WTC11 (cell line): ENCODE results near the gene ZNF629. TPM values are rescaled to one million over a fixed set of nuclear protein-coding genes. Genes with fewer than 3 reads are reported as not detected.

Experiments used
- ATAC-seq: fragments of 200-7000 bp; cut with Tn5 transposase; 2 replicates; pipeline ENCODE4 v1.10.0; 2021; ENCODE audit warnings: mild to moderate bottlenecking, moderate library complexity
- CTCF ChIA-PET: fragments of 300-600 bp; sonication (Branson Sonifier 250); formaldehyde crosslinking; loops from one replicate; lab custom pipeline; 2021; ENCODE audit warnings: antibody characterized with exemption; lab: Charles Lee
- POLR2A ChIA-PET: fragments of 350-600 bp; sonication (Branson Sonifier 250); formaldehyde crosslinking; loops from one replicate; lab custom pipeline; 2021; ENCODE audit warnings: antibody characterized with exemption; lab: Charles Lee
- DNase-seq: peaks from one replicate; pipeline ENCODE4 v3.0.0; 2021; ENCODE audit warnings: low spot score
- H3K27ac Mint-ChIP-seq: 2 replicates; pipeline ENCODE4 v1.8.0; 2021; ENCODE audit warnings: mixed read lengths
- H3K27me3 Mint-ChIP-seq: 2 replicates; pipeline ENCODE4 v1.8.0; 2021; ENCODE audit warnings: low read depth, mild to moderate bottlenecking, moderate library complexity, mixed read lengths
- H3K36me3 Mint-ChIP-seq: 2 replicates; pipeline ENCODE4 v1.8.0; 2021; ENCODE audit warnings: mixed read lengths
- H3K4me1 Mint-ChIP-seq: 2 replicates; pipeline ENCODE4 v1.8.0; 2022; ENCODE audit warnings: mixed read lengths
- H3K4me3 Mint-ChIP-seq: 2 replicates; pipeline ENCODE4 v1.8.0; 2021; ENCODE audit warnings: mild to moderate bottlenecking, moderate library complexity, mixed read lengths
- H3K9me3 Mint-ChIP-seq: 2 replicates; pipeline ENCODE4 v1.8.0; 2021; ENCODE audit warnings: mixed read lengths
- ELF4 ChIP-seq: sonication (generic); formaldehyde crosslinking; IDR thresholded peaks from 2 replicates; pipeline ENCODE4 v1.8.1; 2022; ENCODE audit warnings: low read depth, mild to moderate bottlenecking, moderate library complexity, missing genetic modification reagents
- ETV6 ChIP-seq: sonication (generic); formaldehyde crosslinking; IDR thresholded peaks from 2 replicates; pipeline ENCODE4 v1.8.1; 2022; ENCODE audit warnings: mild to moderate bottlenecking, missing genetic modification reagents
- FOXK1 ChIP-seq: sonication (generic); formaldehyde crosslinking; IDR thresholded peaks from 2 replicates; pipeline ENCODE4 v1.8.0; 2022; ENCODE audit warnings: mild to moderate bottlenecking, moderate library complexity, missing genetic modification reagents
- HMGA2 ChIP-seq: fragments of 250-450 bp; sonication (Bioruptor Pico); IDR thresholded peaks from 2 replicates; pipeline ENCODE4 v1.4.0; 2021; ENCODE audit warnings: mild to moderate bottlenecking, moderate library complexity
- IRF2 ChIP-seq: sonication (generic); formaldehyde crosslinking; IDR thresholded peaks from 2 replicates; pipeline ENCODE4 v1.8.0; 2022; ENCODE audit warnings: low read depth, missing genetic modification reagents, borderline replicate concordance
- JAZF1 ChIP-seq: fragments of 250-450 bp; sonication (Bioruptor Pico); IDR thresholded peaks from 2 replicates; pipeline ENCODE4 v1.9.0; 2021; ENCODE audit warnings: moderate library complexity, mild to moderate bottlenecking, inconsistent platforms
- MXD4 ChIP-seq: fragments of 250-450 bp; sonication (Bioruptor Pico); IDR thresholded peaks from 2 replicates; pipeline ENCODE4 v1.8.0; 2021; ENCODE audit warnings: mild to moderate bottlenecking, moderate library complexity, borderline replicate concordance
- NFATC4 ChIP-seq: fragments of 250-450 bp; sonication (Bioruptor Pico); IDR thresholded peaks from 2 replicates; pipeline ENCODE4 v1.9.0; 2021; ENCODE audit warnings: mild to moderate bottlenecking
- NR1H2 ChIP-seq: sonication (generic); formaldehyde crosslinking; IDR thresholded peaks from 2 replicates; pipeline ENCODE4 v1.9.0; 2021; ENCODE audit warnings: mild to moderate bottlenecking, moderate library complexity, missing genetic modification reagents
- OVOL2 ChIP-seq: fragments of 250-450 bp; sonication (Bioruptor Pico); IDR thresholded peaks from 2 replicates; pipeline ENCODE4 v1.9.0; 2021; ENCODE audit warnings: mild to moderate bottlenecking, borderline replicate concordance
- RELA ChIP-seq: sonication (generic); formaldehyde crosslinking; IDR thresholded peaks from 2 replicates; pipeline ENCODE4 v1.8.1; 2022; ENCODE audit warnings: missing genetic modification reagents, mild to moderate bottlenecking, borderline replicate concordance
- SMAD3 ChIP-seq: sonication (generic); formaldehyde crosslinking; IDR thresholded peaks from 2 replicates; pipeline ENCODE4 v1.8.0; 2022; ENCODE audit warnings: missing genetic modification reagents, mild to moderate bottlenecking, borderline replicate concordance
- SOX15 ChIP-seq: fragments of 250-450 bp; sonication (Bioruptor Pico); IDR thresholded peaks from 2 replicates; pipeline ENCODE4 v1.9.0; 2021; ENCODE audit warnings: mild to moderate bottlenecking
- ZBTB21 ChIP-seq: sonication (generic); formaldehyde crosslinking; IDR thresholded peaks from 2 replicates; pipeline ENCODE4 v1.8.1; 2023; ENCODE audit warnings: mild to moderate bottlenecking, missing genetic modification reagents, borderline replicate concordance
- ZNF219 ChIP-seq: sonication (generic); formaldehyde crosslinking; IDR thresholded peaks from 2 replicates; pipeline ENCODE4 v1.8.0; 2023; ENCODE audit warnings: missing genetic modification reagents, mild to moderate bottlenecking, borderline replicate concordance
- ZNF317 ChIP-seq: sonication (generic); formaldehyde crosslinking; IDR thresholded peaks from 2 replicates; pipeline ENCODE4 v1.8.1; 2023; ENCODE audit warnings: low read depth, mild to moderate bottlenecking, moderate library complexity, missing genetic modification reagents, borderline replicate concordance
- ZNF416 ChIP-seq: fragments of 250-450 bp; sonication (Bioruptor Pico); IDR thresholded peaks from 2 replicates; pipeline ENCODE4 v1.9.0; 2021; ENCODE audit warnings: mild to moderate bottlenecking, inconsistent platforms
- ZNF423 ChIP-seq: fragments of 250-450 bp; sonication (Bioruptor Pico); IDR thresholded peaks from 2 replicates; pipeline ENCODE4 v2.1.2; 2022; ENCODE audit warnings: mild to moderate bottlenecking, moderate library complexity
- total RNA-seq: library from RNA; stranded (reverse); gene quantifications from 3 replicates; pipeline ENCODE4 v1.2.3, GENCODE V29; 2021
- TF ChIP-seq, protein P1 (sequence below): fragments of 250-450 bp; sonication (Bioruptor Pico); IDR thresholded peaks from 2 replicates; pipeline ENCODE4 v1.9.0; 2021; ENCODE audit warnings: mild to moderate bottlenecking, borderline replicate concordance
- TF ChIP-seq, protein P2 (sequence below): fragments of 250-450 bp; sonication (Bioruptor Pico); conservative IDR thresholded peaks from 2 replicates; pipeline ENCODE4 v1.9.0; 2021; ENCODE audit warnings: mild to moderate bottlenecking
- TF ChIP-seq, protein P3 (sequence below): sonication (generic); formaldehyde crosslinking; IDR thresholded peaks from 2 replicates; pipeline ENCODE4 v1.8.1; 2023; ENCODE audit warnings: mild to moderate bottlenecking, moderate library complexity, missing genetic modification reagents
- TF ChIP-seq, protein P4 (sequence below): fragments of 250-450 bp; sonication (Bioruptor Pico); IDR thresholded peaks from 2 replicates; pipeline ENCODE4 v1.9.0; 2021; ENCODE audit warnings: mild to moderate bottlenecking

ZNF629 gene
- total RNA-seq, 1 experiment from 2014 or later = 20.0 TPM

DNA sequence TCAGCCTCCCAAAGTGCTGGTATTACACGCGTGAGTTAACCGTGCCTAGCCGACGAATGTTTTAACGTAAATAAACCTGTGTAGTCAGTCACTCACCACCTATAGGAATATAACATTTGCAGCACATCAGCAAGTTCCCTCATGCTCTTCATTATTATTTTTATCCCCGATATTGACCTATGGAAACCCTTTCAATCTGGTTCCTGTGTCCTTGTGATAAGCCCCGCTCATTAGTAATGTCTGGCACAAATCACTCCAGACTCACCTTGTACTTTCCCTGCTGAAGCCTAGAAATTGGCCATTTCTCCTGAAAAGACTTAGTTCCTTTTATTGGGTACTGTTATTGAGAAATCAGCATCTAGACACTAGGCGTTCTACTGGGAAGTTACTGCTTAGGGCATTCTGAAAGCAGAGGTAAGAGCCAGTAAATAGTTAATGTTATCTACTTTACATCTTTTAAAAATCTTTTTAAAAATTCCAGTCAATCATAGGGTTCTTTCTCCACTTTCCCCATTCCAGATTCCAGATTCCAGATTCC, 40.3 kb downstream of the ZNF629 start:
- Mint-ChIP-seq H3K27ac (no peak overlapping the region), H3K36me3 (peaks cover 27% of the 10 kb centered on the region), H3K27me3 (no peaks in the 10 kb centered on the region), H3K9me3 (no peaks in the 10 kb centered on the region), H3K4me3 (no peak overlapping the region), H3K4me1 (peaks cover 7% of the 10 kb centered on the region)
- ATAC-seq (no peak), DNase-seq (no peak)
- no peak for TF ChIP-seq OVOL2 (CRISPR knock-in tag)
- no peak for TF ChIP-seq ELF4
- no peak for TF ChIP-seq SMAD3 (CRISPR knock-in tag)
- no peak for TF ChIP-seq ZNF416 (CRISPR knock-in tag)
- TF ChIP-seq, protein P1, sequence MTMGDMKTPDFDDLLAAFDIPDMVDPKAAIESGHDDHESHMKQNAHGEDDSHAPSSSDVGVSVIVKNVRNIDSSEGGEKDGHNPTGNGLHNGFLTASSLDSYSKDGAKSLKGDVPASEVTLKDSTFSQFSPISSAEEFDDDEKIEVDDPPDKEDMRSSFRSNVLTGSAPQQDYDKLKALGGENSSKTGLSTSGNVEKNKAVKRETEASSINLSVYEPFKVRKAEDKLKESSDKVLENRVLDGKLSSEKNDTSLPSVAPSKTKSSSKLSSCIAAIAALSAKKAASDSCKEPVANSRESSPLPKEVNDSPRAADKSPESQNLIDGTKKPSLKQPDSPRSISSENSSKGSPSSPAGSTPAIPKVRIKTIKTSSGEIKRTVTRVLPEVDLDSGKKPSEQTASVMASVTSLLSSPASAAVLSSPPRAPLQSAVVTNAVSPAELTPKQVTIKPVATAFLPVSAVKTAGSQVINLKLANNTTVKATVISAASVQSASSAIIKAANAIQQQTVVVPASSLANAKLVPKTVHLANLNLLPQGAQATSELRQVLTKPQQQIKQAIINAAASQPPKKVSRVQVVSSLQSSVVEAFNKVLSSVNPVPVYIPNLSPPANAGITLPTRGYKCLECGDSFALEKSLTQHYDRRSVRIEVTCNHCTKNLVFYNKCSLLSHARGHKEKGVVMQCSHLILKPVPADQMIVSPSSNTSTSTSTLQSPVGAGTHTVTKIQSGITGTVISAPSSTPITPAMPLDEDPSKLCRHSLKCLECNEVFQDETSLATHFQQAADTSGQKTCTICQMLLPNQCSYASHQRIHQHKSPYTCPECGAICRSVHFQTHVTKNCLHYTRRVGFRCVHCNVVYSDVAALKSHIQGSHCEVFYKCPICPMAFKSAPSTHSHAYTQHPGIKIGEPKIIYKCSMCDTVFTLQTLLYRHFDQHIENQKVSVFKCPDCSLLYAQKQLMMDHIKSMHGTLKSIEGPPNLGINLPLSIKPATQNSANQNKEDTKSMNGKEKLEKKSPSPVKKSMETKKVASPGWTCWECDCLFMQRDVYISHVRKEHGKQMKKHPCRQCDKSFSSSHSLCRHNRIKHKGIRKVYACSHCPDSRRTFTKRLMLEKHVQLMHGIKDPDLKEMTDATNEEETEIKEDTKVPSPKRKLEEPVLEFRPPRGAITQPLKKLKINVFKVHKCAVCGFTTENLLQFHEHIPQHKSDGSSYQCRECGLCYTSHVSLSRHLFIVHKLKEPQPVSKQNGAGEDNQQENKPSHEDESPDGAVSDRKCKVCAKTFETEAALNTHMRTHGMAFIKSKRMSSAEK (CRISPR knock-in tag) = no peak
- TF ChIP-seq, protein P2, sequence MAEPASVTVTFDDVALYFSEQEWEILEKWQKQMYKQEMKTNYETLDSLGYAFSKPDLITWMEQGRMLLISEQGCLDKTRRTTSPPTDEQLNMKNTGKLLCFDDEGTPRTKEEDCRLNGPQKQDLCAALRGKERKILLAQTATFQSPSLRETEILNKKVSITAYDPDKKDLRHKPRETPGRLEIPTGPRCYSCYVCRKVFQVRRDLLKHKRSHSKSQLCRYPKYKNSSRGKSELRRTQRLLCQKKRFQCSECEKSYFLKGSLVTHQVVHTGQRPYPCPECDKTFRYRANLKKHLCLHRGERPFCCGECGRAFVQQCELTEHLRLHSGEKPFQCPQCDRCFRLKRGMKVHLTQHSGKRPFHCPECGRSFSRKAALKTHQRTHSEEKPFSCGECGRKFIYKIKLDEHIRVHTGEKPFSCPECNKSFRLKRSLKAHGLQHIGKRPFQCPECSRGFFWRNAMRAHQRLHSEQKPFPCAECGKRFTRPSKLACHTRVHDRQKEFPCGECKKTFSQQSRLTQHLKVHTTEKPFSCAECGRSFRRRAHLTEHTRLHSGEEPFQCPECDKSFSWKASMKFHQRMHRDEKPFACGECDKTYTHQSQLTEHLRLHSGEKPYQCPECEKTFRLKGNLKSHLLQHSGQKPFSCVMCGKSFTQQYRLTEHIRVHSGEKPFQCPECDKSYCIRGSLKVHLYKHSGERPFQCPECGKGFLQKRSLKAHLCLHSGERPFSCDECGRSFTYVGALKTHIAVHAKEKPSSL (CRISPR knock-in tag) = no peak
- no peak for TF ChIP-seq ZBTB21 (CRISPR knock-in tag)
- TF ChIP-seq, protein P3, sequence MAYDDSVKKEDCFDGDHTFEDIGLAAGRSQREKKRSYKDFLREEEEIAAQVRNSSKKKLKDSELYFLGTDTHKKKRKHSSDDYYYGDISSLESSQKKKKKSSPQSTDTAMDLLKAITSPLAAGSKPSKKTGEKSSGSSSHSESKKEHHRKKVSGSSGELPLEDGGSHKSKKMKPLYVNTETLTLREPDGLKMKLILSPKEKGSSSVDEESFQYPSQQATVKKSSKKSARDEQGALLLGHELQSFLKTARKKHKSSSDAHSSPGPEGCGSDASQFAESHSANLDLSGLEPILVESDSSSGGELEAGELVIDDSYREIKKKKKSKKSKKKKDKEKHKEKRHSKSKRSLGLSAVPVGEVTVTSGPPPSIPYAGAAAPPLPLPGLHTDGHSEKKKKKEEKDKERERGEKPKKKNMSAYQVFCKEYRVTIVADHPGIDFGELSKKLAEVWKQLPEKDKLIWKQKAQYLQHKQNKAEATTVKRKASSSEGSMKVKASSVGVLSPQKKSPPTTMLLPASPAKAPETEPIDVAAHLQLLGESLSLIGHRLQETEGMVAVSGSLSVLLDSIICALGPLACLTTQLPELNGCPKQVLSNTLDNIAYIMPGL = no peak
- no peak for TF ChIP-seq IRF2 (CRISPR knock-in tag)
- TF ChIP-seq ZNF423 = no peak
- no peak for TF ChIP-seq JAZF1 (CRISPR knock-in tag)
- no peak for TF ChIP-seq RELA (CRISPR knock-in tag)
- POLR2A ChIA-PET = no interaction called here
- CTCF ChIA-PET = interaction anchor here (1.6 kb wide), 1 partner anchor 53 kb away, joined by 9 read pairs; no protein-coding TSS in a partner anchor

DNA sequence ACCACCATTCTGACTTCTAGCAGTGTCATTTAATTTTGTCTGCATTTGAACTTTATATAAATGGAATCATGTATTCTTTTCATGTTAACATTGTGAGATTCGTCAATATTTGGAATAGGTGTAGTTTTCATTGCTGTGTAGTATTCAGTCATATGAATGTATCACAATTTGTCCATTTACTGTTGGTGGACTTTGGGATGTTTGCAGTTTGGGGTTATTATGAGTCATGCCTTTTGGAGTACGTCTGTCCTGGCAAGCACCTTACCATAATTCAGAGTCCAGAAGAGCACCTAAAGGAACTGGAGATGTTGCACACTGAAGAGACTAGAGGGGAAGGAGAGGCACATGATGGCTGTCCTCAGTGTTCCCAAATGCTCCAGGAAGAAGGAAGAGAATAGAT, 41.9 kb downstream of the ZNF629 start:
- H3K4me1 Mint-ChIP-seq = peaks cover 20% of the 10 kb centered on the region
- TF ChIP-seq FOXK1 (CRISPR knock-in tag) = no peak
- TF ChIP-seq ZNF219 (CRISPR knock-in tag) = no peak
- TF ChIP-seq, protein P4, sequence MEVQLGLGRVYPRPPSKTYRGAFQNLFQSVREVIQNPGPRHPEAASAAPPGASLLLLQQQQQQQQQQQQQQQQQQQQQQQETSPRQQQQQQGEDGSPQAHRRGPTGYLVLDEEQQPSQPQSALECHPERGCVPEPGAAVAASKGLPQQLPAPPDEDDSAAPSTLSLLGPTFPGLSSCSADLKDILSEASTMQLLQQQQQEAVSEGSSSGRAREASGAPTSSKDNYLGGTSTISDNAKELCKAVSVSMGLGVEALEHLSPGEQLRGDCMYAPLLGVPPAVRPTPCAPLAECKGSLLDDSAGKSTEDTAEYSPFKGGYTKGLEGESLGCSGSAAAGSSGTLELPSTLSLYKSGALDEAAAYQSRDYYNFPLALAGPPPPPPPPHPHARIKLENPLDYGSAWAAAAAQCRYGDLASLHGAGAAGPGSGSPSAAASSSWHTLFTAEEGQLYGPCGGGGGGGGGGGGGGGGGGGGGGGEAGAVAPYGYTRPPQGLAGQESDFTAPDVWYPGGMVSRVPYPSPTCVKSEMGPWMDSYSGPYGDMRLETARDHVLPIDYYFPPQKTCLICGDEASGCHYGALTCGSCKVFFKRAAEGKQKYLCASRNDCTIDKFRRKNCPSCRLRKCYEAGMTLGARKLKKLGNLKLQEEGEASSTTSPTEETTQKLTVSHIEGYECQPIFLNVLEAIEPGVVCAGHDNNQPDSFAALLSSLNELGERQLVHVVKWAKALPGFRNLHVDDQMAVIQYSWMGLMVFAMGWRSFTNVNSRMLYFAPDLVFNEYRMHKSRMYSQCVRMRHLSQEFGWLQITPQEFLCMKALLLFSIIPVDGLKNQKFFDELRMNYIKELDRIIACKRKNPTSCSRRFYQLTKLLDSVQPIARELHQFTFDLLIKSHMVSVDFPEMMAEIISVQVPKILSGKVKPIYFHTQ (CRISPR knock-in tag) = no peak
- TF ChIP-seq SOX15 (CRISPR knock-in tag) = no peak
- TF ChIP-seq NFATC4 (CRISPR knock-in tag) = no peak
- TF ChIP-seq HMGA2 = no peak
- TF ChIP-seq NR1H2 = no peak
- no peak for TF ChIP-seq ZBTB21 (CRISPR knock-in tag)
- no peak for TF ChIP-seq ETV6 (CRISPR knock-in tag)
- no peak for TF ChIP-seq ZNF317 (CRISPR knock-in tag)
- no peak for TF ChIP-seq MXD4 (CRISPR knock-in tag)
- no peaks in the 10 kb centered on the region for H3K9me3 Mint-ChIP-seq
- no peak for DNase-seq
- H3K27ac Mint-ChIP-seq = no peak overlapping the region
- H3K27me3 Mint-ChIP-seq = no peaks in the 10 kb centered on the region
- ChIA-PET POLR2A (no interaction called here), CTCF (no interaction called here)
- H3K36me3 Mint-ChIP-seq = peaks cover 17% of the 10 kb centered on the region
- no peak for ATAC-seq
- no peak overlapping the region for H3K4me3 Mint-ChIP-seq
